ENCODE data around the gene ANO4. TPM values are rescaled to one million over a fixed set of nuclear protein-coding genes. Genes with fewer than 3 reads are reported as not detected.

ANO4 gene
- not detected in 2 replicates for total RNA-seq

DNA sequence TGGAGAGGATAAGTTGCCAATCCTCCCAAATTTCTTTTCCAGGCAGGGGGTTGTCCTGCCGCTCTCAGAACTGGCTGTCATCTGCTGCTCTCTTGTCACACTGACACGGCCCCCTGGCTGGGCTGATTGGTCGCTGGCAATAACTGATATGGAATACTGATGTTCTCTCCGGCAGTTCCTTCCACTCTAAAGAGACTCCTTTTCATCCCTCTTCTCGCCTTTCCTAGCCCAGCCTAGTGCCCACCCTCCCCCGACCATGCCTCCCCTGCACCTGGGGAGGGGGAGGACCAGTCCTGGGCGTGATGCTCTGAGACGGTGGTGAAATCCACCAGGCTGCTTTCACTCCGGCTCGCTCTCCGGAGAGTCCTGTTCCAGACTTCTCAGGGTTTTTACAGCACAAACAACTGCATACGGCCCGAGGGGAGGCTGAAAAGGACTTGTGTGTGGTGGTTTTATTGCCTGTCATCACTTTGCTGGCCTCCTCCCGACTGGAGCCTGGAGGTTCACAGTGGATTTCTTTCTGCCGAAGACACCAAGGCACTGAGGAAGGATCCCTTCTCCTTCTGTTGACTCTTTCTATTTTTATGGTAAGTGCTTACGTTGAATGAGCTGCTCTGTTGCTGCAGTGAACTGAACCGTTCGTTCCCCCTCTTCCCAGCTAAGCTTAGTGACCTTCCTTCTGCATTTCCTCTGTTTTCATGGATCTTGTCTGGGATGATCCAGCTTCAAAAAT, at the start of gene ANO4:
ANO4 (plus strand) TSS at position 336 of the 733 bp plus-strand sequence. CDS start 107,010 bp downstream, outside the sequence.
- intact Hi-C loops (cut with micrococcal nuclease) = no loop called here

DNA sequence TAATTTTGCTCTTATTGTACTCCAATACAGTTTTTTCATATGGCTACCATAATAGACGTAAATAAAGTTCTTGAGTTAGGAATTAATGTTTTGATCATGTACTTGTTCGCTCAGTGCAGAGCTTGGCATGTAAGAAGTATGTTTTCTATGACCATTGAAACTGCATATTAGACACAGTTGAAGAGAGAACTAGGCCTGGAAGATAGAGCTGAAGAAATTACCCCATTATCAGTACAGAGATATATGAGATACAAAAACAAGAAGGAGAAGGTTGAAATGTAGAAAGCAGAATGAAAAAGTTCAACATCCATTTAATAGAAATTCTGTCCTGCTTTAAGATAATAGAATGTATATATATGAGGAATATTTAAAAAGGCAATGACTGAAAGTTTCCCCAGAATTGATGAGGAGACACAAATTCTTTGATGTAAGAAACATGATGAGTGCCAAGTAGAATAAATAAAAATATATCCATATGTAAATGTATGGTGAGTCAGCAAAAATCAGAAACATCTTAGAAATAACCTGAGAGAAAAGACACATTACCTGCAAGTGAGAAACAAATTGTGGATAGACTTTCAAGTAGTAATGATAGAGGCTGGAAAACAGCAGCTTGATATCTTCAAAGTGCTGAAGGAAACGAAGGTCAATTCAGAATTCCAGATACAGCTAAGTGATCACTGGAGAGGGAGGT, 49.1 kb upstream of the ANO4 start:
- intact Hi-C loops (cut with micrococcal nuclease) = no loop called here

DNA sequence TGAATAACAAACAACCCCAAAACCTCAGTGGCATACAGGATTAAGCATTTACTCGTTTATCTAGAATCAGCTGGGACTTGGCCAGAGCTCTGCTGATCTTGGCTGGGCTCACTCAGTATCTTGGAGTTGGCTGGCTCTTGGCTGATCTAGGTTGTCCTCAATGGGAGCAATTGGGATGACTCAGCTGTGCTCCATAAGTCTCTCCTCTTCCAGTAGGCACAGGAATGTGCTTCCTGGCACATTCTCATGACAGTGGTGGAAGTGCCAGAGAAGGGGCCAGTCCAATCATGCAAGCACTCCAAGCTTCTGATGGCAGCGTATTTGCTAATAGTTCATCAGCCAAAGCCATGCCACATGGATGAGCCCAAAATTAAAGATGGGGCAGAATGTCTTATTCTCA, 41.7 kb upstream of the ANO4 start:
- intact Hi-C loops (cut with micrococcal nuclease) = no loop called here

DNA sequence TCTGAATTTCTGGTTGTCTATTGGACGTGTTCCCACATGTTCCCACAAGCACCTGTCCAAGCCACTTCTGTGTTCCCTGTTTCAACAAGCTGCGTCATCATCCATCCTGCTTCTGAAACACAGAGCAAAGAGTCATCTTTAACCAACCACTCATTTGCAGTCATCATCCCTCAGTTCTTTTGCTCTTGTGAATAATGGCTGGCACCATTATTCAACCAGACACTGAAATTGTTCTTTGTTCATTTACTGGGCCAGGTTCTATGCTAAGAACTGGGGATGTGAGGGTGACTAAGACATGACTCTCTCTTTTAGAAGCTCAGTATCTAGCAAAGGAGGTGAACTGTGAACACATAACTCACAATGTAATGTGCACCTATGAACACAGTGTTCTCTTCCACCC, 40.7 kb upstream of the ANO4 start:
- intact Hi-C loops (cut with micrococcal nuclease) = no loop called here

DNA sequence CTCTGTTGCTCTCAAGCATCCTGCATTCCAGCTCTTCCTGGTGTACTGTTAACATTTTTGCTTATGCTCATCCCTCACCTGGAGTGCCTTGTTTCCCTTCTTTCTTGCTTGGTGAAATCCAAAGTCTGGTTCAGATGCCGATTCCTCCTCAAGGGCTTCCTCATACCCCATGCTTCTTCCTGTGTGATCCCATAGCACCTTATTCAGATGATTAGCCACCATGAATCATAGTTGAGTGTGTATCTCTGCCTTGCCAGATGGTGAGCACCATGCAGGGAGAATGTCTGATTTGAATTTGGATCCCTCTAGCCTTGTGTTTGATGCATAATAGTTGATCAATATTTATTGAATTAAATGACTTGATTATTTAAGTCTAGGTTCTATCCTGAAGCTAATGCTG, 39.4 kb upstream of the ANO4 start:
- intact Hi-C loops (cut with micrococcal nuclease) = no loop called here

GRCh38 chr12:100758083-100758482, 36.5 kb upstream of the ANO4 start:
- intact Hi-C loops (cut with micrococcal nuclease) = no loop called here

GRCh38 chr12:100767371-100767770, 27.2 kb upstream of the ANO4 start:
- intact Hi-C loops (cut with micrococcal nuclease) = no loop called here

- intact Hi-C loops (cut with micrococcal nuclease) = no loop called here
These were observed 26.6 kb upstream of the ANO4 start for GRCh38 chr12:100767950-100768349.

DNA sequence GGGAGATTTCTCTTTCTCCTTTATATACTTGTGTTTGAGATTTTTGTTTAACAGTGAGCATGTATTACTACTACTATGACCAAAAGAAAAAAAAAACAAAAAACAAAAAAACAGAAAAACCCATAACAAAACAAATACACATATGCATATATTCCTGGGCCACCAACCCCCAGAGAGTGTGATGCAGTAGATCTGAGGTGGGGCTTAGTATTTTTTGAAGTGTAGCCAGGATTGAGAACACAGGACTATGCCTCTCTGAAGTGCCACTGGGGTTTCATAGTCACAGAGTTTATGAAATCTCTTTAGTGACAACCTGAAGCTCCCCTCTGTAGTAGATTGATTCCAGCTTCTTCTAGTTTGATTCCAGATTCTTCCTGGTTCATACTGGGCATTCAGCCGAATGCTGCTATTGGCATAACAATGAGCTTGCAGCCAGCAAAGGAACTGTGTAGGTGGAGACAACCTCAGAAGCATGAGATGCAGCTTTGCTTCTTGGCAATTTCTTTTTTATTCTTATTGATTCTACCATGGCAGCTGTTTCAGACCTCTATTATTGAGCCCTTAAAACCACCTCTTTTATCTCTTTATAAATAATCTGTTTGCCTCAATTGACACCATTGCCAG, 15.5 kb upstream of the ANO4 start:
- intact Hi-C loops (cut with micrococcal nuclease) = no loop called here

GRCh38 chr12:100789146-100789545, 5.4 kb upstream of the ANO4 start:
- intact Hi-C loops (cut with micrococcal nuclease) = no loop called here

GRCh38 chr12:100789975-100790374, 4.6 kb upstream of the ANO4 start:
- intact Hi-C loops (cut with micrococcal nuclease) = no loop called here

DNA sequence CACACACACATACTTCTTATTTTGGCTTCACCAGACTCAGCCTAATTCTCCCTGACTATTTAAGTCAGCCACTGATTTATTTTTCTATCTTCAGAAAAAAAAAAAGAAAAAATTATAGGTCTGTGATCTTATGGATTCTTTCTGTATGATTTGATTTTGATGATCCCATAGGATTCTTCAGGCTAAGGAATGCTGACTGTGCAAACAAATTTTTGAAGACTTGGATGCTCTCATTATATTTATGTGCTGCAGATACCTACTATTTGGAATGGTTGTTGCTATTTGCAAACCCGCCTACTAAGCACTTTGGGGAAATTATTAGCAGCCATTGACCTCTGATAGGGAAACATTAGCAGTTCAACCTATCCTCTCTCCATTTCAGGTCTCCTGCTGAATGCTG, 4.0 kb upstream of the ANO4 start:
- intact Hi-C loops (cut with micrococcal nuclease) = no loop called here

DNA sequence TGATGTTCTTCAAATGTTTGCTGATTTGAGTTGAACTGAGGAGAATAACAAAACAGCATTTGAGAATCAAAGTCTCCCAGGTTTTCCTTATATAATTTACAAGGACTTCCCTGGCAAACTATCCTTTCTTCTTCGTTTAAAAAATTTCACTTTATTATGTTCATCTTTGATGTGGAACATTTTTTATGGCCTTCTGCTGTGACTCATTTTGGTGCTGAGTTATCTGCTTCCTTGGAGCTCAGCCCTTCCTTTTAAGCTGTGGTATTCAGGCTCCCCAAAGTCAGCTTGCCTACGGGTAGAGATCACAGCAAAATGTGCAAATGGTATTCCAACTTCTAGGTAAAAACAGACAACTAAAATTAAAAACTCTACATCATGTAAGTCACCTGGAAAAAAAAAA, 1.4 kb upstream of the ANO4 start:
- intact Hi-C loops (cut with micrococcal nuclease) = no loop called here

DNA sequence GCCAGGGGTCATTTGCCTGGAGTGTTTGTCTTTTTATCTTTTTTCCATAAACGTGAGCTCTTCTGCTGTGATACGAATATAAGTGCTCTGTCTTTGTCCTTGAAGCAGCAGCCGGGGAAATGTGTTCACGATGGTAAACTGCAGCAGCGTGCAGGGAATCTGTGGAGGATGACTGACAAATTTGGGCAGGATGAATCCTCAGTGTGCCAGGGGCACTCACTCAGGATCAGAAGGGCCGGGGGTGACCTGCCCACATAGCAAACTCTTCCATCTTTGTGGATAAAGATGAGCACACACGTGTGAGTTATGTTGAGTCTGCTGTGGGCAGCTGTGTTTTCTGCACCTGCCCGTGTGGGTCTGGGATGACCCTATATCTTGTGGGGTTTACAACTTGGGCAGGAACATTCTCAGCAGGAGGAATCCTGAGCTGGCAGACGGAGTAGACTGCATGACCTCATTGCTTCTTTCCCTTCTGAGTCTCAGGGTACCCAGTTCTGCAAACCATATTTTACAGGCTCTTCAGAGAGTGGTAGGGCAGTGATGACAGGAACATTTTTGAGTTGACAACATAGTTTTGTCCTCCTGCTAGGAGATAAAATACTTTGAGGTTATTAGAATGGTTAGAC, 711 bp downstream of the ANO4 start:
- intact Hi-C loops (cut with micrococcal nuclease) = no loop called here

DNA sequence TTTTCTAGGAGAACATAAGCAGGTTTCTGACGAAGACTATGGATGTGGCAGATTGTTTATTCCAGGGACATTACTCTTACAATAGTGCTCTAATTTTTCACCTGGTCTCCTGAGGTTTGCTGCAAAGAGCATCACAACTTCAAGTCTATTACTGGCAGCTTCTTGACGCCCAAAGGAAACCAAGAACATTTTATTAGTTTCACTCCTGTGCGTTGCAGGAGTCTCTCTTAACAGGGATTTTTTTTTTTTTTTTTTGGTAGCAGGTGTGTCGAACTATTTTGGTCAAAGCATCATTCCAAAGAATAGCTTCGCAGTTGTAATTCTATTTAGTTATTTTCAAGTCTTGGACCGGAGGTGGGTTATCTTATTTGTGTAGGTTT, 1.2 kb downstream of the ANO4 start:
- intact Hi-C loops (cut with micrococcal nuclease) = no loop called here

- intact Hi-C loops (cut with micrococcal nuclease) = no loop called here
These were observed 2.0 kb downstream of the ANO4 start for GRCh38 chr12:100796621-100797020.

GRCh38 chr12:100797246-100797645, 2.7 kb downstream of the ANO4 start:
- intact Hi-C loops (cut with micrococcal nuclease) = no loop called here

GRCh38 chr12:100797786-100798185, 3.2 kb downstream of the ANO4 start:
- intact Hi-C loops (cut with micrococcal nuclease) = no loop called here

DNA sequence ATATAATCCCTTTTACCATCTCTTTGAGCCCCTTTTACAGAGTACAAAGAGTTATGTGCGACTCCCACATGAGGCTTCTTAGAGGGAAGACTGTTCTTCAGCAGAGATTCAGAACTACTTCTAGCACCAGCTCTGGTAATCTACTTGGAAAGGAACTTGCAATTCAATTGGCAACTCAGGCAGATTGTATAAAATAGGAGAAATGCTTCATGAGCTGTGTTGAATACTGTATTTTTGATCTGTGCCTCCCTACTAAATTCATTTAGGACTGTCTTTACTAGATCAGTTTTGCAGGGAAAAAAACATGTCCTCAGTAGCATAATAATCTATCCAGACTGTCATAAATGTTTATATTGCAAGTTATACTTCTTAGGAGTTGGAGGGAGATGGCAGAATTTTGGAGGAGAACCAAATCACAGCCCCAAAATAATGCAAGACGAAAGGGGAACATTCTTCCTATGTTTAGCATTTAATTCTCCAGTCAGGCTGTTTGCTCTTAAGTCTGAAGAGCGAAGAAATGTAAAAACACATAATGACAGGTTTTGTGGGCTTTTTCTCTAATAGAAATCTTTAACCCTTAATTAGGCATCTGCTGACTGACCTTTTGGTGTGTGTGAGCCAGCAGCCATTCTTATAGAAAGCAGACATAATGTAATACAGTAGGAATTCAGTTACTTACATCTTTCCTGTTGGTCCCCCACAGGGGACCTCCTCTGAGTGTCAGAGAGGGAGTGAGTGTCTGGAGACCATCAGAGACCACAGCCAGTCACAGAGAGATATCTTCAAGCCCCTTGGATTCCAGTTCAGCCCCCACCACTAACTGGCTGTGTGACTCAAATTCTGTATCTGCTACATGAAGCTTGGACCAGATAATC, 3.9 kb downstream of the ANO4 start:
- intact Hi-C loops (cut with micrococcal nuclease) = no loop called here

DNA sequence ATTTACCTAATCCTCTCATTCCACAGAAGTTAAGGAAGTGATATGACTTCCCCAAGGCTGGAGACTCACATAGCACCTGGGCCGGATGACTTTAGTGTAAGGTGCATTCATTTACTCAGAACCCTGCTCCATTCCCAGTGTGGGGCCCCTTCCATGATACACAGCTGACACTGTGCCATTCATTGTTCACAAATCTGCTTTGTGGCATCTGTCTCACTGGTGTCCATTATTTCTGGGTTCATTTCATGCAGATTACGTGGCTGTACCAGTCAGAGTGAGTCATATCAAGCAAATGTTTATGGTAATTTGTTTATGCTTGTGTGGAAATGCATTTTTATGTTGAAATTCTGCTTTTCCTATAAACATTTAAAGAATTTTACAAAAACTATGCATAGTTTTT, 5.2 kb downstream of the ANO4 start:
- intact Hi-C loops (cut with micrococcal nuclease) = no loop called here

- intact Hi-C loops (cut with micrococcal nuclease) = no loop called here
These were observed 6.1 kb downstream of the ANO4 start for GRCh38 chr12:100800723-100801122.
